ENCODE results near the gene MANBA.
A peak's percentile ranks its signal among the peaks of the same experiment; 100 is the strongest.

Gene MANBA

DNA sequence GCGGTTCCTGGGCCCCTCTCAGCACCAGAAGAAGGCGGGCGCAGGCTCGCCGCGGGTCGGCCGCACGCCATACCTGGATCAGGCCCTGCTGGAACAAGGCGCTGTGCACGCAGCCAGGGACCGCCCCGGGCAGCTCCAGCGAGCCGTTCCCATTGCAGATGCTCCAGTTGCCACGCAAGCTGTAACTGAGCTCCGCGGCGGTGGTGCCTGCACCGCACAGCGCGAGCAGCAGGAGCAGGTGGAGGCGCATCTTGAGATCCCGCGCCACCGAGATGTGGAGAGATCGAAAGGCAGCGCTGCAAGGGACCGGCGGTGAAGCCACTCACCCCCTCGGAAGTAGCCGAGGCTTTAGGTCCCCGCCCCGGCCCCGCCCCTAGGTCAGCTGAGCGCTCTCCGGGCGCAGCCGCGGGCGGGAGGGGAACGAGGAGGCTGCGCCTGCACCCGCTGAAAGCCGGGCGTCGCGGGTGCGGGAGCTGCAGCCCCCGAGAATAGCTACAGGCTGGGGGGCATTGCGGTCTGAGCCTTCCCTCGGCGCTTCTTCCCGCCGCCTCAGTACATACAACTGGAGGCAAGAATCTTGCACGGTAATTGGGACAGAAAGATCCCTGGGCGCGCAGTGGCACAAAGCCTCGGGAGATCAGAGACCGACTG, at the start of gene MANBA:
Gene MANBA, minus strand, starts transcription at position 324 of the 651 bp plus-strand sequence. Its CDS starts 74 bp downstream, at position 250.
- peak; percentile 65 to 89 (median 67) for DNase-seq (ENCODE audit: low read depth in 3 of 3)

DNA sequence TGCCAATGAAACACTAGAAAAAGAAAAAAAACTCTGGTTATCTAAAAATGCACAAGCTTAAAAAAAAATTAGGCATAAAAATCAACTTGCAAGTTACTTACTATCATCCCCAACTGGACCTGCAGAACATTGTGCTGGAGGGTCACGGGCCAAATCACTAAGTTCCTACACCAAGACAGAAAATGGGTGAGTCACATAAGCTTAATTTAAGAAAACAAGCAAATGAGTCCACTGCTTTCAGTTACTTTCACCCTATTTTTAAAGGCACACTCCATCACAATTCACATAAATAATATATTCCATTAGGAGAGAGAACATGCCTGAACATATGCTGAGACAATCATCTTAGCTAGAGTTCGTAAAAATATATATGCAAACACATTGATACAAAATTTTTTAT, 48.9 kb upstream of the MANBA start:
- no peak for DNase-seq (ENCODE audit: low read depth in 3 of 3)

DNA sequence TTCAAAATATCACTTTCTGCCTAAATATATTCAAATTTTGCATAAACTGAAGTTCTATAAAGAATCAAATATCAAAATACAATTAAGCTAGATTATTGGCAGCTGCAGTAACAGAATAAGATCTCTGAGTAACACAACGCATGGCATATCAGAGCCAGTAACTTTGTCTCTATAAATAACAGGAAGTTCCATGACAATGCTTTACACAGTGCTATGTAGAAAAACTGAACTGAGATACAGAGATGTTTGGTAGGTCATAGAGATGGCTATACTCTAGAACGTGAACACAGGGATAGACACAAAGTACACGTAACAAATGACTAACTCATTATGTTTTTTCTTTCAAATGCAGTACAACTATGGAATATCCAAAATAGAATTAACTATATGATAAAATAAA, 48.4 kb upstream of the MANBA start:
- no peak for DNase-seq (ENCODE audit: low read depth in 3 of 3)

DNA sequence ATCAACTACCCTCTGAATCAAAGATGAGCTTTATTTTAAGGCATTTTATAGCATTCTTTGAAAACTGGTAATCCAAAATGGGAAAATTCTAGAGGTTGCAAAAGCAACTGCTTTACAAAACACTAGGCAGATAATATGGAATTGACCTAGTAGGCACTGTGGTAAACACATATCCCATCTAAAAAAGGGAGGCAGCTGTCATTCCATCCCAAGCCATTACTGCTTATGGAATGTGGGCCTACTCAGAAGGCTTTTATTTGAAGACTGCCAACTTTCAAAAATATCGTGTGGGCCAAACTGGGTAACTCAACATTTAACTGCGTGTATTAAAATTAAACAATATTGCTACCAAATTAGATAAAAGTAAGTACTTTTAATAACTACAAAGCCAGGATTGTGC, 47.2 kb upstream of the MANBA start:
- DNase-seq (ENCODE audit: low read depth in 3 of 3), result no peak

DNA sequence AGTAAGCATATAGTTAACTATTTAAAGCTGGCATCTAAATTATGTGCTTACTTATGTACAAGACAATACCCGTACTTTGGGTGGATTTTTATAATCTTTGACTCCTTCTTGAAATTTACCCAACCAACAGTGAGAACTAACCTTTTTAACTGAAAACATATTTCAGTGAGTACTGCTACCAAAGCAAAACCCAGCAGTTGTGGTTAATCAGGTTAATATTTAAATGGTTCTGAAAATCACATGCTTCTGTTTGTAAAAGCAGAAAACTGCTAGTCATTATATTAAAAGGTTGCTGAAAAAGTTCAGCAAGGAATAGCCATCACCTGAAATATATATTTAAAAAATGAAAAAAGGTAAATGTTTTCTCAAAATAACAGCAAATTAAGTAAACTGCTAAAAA, 46.6 kb upstream of the MANBA start:
- DNase-seq (ENCODE audit: low read depth in 3 of 3), result no peak

DNA sequence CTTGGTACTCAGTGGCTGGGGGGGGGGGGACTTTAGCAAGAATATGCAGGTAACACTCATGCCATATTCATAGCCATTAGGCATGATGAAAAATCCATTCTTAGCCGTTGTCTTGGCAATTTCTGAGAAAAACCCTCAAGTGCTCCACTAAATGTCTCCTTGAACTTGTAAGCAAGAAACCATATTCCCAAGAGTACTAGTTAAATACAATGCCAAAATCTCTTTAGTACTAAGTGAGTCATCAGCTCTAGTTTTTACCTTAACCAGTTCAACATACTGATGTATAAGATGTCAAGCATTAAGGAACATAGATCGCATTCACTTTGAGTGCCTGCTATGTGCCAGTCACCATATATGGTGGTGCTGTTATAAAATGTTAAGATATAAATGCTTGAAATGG, 39.0 kb upstream of the MANBA start:
- no peak for DNase-seq (ENCODE audit: low read depth in 3 of 3)

DNA sequence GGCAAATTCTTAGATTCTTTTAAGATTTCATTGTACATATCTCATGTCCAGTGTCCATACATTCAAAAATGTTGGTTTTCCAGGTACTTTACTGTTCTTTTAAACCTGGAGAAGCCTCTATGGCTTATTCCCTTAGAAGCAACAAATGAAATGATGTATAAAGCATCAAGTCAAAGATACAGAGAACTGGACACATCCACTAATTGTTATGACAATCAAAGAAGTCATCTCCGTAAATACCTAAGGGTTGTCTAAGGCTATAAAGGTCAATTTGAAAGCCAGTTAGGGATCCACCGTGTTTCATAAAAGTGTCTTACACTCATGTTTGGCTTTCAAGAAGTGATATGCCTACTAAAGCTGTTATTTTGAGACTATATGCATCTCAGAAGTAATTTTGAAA, 34.2 kb upstream of the MANBA start:
- no peak for DNase-seq (ENCODE audit: low read depth in 3 of 3)

DNA sequence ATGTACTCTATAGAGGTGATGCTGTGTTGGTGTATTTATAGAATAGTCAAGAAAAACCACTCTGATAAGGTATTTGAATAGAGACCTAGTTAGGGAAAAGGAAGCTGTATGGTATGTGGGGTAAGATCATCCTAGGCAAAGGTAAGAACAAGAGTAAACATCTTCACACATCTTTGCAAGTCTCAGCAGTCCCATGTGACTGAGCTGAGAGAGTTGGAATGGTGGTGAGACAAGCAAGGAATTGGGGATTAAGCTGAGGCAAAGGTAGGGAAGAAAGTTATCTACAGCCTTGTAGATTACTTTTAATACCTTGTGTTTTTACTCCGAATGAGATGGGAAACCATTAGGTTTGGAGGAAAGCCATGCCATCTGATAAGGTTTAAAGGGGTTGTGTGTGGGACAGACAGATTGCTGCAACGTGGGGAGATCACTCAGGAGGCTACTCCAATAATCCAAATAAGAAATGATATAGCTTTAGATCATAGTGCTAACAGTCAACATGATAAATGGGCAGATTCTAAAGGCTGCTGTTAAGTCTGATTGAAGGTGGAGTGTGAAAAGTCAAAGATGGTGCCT, 31.7 kb upstream of the MANBA start:
- no peak for DNase-seq (ENCODE audit: low read depth in 3 of 3)

DNA sequence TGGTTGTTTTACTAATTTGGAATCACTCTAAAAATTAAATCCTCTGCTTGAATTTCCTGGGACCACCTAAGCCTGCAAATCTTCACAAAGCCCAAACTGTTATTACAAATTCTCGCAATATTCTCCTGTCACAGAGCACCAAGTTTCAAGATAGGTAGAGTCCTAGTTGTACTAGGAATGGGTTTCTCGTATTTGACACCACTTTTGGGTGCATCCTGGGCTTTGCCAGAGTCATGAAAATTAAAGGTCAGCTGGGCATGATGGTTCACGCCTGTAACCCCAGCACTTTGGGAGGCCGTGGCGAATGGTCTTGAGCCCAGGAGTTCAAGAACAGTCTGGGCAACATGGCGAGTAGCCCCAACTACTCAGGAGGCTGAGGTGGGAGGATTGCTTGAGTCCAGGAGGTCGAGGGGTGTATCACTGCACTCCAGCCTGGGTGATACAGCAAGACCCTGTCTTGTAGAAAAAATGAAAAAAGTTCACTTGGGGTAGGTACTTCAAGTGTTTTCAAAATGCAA, 30.6 kb upstream of the MANBA start:
- no peak for DNase-seq (ENCODE audit: low read depth in 3 of 3)

DNA sequence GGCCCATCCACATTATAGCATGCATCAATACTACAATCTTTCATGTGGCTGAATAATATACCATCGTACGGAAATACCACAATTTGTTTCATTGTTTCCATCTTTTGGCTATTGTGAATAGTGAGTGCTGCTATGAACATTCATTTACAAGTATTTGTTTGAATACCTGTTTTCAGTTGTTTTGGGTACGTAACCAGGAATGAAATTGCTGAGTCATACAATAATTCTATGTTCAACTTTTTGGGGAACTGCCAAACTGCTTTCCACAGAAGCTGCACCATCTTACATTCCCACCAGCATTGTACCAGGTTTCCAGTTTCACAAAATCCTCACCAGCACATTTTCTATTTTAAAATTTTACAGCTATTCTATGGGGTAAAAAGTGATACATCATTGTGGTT, 28.5 kb upstream of the MANBA start:
- no peak for DNase-seq (ENCODE audit: low read depth in 3 of 3)

DNA sequence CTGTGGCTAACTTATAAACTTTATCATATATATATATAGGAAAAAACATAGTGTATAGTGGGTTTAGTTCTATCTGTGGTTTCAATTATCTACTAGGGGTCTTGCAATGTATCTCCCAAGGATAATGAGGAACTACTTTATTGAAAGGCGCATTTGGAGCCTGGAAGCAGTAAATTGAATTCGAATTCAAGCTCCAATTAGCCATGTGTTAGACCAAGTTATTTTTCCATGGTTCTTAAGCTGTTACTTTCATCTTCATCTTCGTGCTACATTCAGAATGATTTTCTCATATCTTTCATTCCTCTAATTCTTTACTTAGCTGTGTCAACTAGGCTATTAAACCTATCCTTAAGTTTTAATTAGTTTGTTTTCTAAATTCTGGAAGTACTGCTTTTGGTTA, 27.2 kb upstream of the MANBA start:
- no peak for DNase-seq (ENCODE audit: low read depth in 3 of 3)

DNA sequence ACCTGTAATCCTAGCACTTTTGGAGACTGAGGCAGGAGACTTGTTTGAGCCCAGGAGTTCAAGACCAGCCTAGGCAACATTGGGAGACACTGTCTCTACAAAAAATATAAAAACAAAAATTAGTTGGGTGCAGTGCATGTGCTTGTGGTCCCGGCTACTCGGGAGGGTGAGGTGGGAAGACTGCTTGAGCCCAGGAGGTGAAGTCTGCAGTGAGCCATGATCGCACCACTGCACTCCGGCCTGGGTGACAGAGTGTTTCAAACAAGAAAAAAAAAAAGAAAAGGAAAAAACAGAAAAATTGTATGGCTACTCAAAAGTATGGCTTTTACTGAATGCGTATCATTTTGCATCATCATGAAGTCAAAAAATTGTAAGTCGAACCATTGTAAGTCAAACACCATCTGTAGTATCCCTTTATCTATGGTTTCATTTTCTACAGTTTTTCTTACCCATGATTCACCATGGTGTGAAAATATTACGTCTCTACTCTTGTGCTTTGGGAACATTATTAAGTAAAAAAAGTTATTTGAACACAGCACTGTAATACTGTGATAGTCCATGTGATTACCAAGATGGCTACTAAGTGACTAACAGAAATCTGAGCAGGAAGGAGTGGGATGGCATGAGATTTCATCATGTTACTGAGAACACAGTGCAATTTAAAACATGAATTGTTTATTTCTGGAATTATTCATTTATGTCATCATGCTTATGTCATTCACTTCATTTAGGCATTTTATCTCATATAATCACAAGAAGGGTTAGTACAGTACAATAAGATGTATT, 26.5 kb upstream of the MANBA start:
- DNase-seq (ENCODE audit: low read depth in 3 of 3), result no peak

DNA sequence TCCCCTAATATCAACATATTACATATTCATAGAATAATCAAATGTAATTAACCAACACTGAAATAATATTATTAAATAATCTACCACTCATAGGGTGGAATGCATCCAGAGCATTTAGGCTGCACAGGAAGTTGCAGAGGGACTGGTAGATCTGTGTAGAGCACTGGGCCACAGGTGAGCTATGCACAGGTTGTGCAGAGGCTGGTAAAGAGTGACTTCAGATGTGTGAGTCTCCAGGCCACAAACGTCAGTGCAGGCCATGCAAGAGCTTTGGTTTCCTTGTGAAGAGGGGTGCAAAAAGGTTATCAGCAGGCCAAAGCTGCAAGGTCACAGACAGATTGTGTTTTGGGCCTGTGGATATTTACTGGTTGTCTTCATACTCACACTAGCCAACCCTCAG, 25.5 kb upstream of the MANBA start:
- no peak for DNase-seq (ENCODE audit: low read depth in 3 of 3)

DNA sequence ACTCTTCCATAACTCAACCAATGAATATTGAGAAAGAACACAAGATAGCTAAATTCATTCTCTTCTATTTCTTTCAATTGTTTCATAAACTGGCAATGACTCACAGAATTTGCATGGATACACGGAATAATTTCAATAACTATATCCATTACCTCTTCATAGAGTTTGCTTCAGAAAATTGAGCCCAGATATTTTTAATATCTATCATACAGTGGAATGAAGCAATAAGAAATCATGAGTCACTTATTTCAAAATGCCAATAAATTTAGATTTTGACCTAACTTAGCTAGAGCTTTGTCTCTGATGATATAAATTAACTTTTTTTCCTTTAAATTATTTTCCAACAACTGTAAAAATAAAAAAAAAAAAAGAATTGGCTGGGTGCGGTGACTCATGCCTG, 22.2 kb upstream of the MANBA start:
- no peak for DNase-seq (ENCODE audit: low read depth in 3 of 3)

DNA sequence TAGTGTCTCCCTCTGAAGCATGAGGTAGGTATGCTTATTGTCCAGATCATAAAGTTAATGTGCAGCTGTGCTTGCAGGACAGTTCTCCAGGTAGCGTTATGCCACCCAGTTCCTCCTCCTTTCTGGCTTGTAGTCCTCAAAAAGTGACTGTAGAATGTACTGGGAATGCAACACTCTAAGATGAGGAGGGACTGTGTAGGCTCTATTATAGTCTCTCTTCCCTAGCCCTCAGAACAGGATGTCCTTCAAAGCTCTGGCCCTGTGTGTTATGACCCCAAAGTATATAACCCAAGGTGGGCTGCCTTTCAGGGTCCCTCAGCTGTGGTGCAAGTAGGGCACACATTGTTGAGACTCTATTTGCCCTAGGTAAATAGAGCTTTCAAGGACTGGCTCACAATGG, 20.8 kb upstream of the MANBA start:
- no peak for DNase-seq (ENCODE audit: low read depth in 3 of 3)

DNA sequence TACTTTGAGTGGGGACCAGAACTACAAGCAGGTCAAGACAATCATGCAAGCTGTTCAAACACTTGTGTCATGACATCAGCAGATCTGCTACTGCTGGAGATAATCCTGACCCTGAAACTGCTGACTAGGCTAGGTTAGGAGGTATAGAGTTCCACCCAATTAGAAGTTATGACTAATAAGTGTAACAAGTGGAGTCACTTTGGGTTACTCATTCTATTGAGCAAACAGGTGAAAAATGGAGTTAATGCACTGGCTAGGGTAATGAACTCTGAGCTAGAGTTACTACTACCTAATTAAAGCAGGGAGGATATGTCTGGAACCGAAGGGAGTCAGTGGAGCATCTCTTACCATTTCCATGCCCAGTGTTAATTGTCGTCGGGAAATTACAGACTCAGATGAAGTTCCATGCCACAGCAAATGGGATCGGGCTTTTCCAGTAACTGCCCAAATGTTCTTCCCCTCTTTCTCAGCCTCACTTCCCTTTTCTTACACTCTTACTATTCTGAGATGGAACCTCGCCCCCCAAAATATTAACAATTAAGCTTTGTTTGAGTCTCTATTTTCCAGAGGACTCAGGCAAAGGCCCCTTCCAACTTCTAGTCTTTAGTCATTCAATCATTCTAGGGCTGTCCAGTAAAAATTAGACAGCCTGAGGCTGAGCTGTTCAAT, 19.8 kb upstream of the MANBA start:
- DNase-seq (ENCODE audit: low read depth in 3 of 3), result no peak

DNA sequence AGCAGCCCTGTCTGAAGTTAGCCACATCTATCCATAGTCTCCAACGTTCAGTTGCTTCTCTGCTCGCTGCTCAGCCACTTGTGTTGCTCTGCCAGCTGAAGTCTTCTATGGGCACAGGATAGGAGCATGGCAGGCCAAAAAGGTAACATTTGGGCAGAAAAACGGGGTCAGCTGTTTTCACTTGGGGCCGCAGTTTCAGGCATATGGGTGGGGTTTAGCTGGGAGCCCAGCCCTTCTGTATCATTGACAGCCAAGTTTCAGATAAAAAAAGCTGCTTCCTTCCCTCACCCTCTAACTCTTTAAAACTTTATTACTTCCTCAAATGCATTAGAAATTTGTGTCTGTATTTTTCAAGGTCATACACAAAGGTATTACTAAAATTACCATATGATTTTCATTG, 18.4 kb upstream of the MANBA start:
- DNase-seq (ENCODE audit: low read depth in 3 of 3), result no peak

DNA sequence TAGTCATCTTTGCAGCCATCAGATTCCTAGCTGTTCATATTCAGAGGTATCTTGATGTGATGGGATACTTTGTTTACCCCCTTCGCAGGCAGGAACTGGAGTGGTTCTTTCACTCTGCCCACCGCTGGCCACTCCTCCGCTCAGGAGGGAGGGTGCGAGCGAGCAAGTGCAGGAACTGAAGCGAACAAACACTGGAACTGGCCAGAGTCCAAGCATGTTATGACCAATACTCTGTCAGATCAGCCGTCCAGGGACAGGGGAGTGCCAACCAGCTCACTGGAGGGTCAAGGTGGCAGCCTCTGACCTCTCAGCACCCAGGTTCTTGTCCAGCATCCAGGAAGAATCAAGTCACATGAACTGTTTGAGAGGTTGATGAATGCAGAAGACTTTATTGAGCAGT, 18.0 kb upstream of the MANBA start:
- DNase-seq (ENCODE audit: low read depth in 3 of 3), result no peak

DNA sequence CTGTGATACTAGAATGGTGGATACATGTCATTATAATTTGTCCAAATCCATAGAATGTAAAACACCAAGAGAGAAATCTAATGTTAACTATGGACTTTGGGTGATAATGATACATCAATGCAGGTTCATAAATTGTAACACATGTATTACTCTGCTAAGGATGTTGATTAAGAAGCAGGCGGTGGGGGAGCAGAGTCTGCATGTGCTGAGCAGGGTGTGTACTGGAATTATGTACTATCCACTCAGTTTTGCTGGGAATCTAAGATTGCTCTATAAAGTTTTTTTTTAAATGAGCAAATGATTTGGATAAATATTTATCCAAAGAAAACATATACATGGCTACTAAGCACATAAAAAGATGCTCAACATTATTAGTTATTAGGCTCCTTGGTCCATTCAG, 15.0 kb upstream of the MANBA start:
- DNase-seq (ENCODE audit: low read depth in 3 of 3), result no peak

DNA sequence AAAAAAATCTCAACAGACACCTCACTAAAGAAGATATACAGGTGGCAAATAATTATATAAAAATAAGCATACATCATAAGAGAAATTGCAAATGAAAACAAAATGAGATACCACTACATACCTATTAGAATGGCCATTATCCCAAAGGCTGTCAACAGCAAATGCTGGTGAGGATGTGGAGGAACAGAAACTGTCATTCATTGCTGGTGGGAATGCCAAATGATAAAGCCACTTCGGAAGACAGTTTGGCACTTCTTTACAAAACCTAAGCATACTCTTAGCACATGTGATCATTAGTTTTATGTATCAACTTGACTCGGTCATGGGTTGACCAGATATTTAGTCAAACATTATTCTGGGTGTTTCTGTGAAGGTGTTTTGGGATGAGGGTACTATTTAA, 13.5 kb upstream of the MANBA start:
- no peak for DNase-seq (ENCODE audit: low read depth in 3 of 3)

DNA sequence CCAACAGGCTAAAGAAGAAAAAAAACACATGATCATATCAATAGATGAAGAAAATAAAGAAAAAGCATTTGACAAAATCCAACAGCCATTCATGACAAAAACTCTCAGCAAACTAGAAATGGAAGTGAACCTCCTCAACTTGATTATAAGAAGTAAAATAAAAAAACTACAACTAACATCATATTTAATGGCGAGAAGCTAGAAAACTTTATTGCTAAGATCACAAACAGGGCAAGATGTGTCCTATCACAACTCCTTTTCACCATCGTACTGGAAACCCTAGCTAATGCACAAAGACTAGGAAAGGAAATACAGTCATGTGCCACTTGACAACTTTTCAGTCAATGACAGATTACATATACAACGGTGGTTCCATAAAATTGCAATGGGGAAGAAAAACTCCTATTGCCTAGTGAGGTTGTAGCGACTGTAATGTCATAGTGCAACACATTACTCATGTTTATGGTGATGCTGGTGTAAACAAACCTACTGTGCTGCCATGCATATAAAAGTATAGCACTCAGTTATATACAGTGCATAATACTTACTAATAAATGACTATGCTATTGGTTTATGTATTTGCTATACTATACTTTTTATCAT, 12.1 kb upstream of the MANBA start:
- DNase-seq (ENCODE audit: low read depth in 3 of 3), result no peak

DNA sequence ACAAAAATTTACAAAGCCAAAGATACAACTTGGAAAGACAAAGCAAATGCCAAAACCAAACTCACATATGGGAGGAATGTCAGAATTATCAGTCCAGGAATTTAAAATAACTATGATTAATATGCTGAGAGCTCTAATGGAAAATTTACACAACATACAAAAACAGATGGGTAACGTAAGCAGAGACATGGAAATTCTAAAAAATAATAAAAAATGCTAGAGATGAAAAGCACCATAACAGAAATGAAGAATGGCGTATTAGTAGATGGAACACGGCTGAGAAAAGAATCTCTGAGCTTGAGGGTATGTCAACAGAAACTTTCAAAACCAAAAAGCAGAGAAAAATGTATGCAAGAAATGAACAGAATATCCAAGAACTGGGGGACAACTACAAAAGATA, 4.1 kb upstream of the MANBA start:
- no peak for DNase-seq (ENCODE audit: low read depth in 3 of 3)

Measured in stimulated activated CD4-positive, alpha-beta T cell treated with anti-CD3 and anti-CD28 coated beads, TNF-alpha, amount 100 ng/mL, for 48 hours (primary cell).